Mesenchymal stem cell (in vitro differentiated cells and primary cell): ENCODE measurements around the gene ATP6V0A1.
A peak's percentile ranks its signal among the peaks of the same experiment; 100 is the strongest.

Experiments used
- DNase-seq: peaks from one replicate; pipeline ENCODE4 v3.0.0-alpha.2; 2013
- H2AFZ ChIP-seq: one replicate; pipeline ENCODE4 v1.6.1; 2013; ENCODE audit warnings: low read depth, mild to moderate bottlenecking, control low read depth, inconsistent platforms, low read length, moderate library complexity
- H2AK5ac ChIP-seq: 2 replicates; pipeline ENCODE4 v1.6.1; 2013; ENCODE audit warnings: low read length, moderate library complexity, mild to moderate bottlenecking, inconsistent platforms; ENCODE audit not compliant: severe bottlenecking
- H2BK120ac ChIP-seq: one replicate; pipeline ENCODE4 v1.6.1; 2013; ENCODE audit warnings: low read depth, mild to moderate bottlenecking, inconsistent platforms, low read length, moderate library complexity
- H2BK12ac ChIP-seq, 2 experiments: one replicate each; pipeline ENCODE4 v1.6.1; 2013; ENCODE audit warnings: inconsistent platforms in 2 of 2, low read length in 2 of 2, mild to moderate bottlenecking in 2 of 2, moderate library complexity in 2 of 2, control low read depth in 1 of 2
- H2BK15ac ChIP-seq: one replicate; pipeline ENCODE4 v1.6.1; 2013; ENCODE audit warnings: mild to moderate bottlenecking, low read depth, inconsistent platforms; ENCODE audit not compliant: poor library complexity, severe bottlenecking
- H2BK5ac ChIP-seq: 2 replicates; pipeline ENCODE4 v1.6.1; 2013; ENCODE audit warnings: low read depth, mild to moderate bottlenecking, low read length, control low read depth, inconsistent platforms; ENCODE audit not compliant: poor library complexity, severe bottlenecking
- H3K14ac ChIP-seq, 2 experiments: one replicate each; pipeline ENCODE4 v1.6.1; 2013; ENCODE audit warnings: inconsistent platforms in 2 of 2, low read length in 2 of 2, control low read depth in 1 of 2, mild to moderate bottlenecking in 1 of 2, moderate library complexity in 1 of 2
- H3K18ac ChIP-seq, 2 experiments: one replicate each; pipeline ENCODE4 v1.6.1; 2013; ENCODE audit warnings: inconsistent platforms in 2 of 2, low read length in 2 of 2, control low read depth in 1 of 2, low read depth in 1 of 2, mild to moderate bottlenecking in 1 of 2
- H3K23ac ChIP-seq, 2 experiments: one replicate each; pipeline ENCODE4 v1.6.1; 2013; ENCODE audit warnings: inconsistent platforms in 2 of 2, low read length in 2 of 2, mild to moderate bottlenecking in 2 of 2, moderate library complexity in 2 of 2, control low read depth in 1 of 2
- H3K27ac ChIP-seq: 2 replicates; pipeline ENCODE4 v1.5.1; 2013; ENCODE audit warnings: mild to moderate bottlenecking, moderate library complexity, low read length, control low read depth, inconsistent platforms; ENCODE audit not compliant: poor library complexity, severe bottlenecking
- H3K27me3 ChIP-seq, 2 experiments: 2 replicates each; pipeline versions ENCODE4 v1.6.1 to v1.7.0; 2013; ENCODE audit warnings: low read length in 2 of 2, mild to moderate bottlenecking in 2 of 2, moderate library complexity in 2 of 2, control low read depth in 1 of 2, inconsistent platforms in 1 of 2; ENCODE audit not compliant: control insufficient read depth in 1 of 2, insufficient read depth in 1 of 2
- H3K36me3 ChIP-seq, 2 experiments: 2 replicates each; pipeline versions ENCODE4 v1.6.1 to v1.7.0; 2013; ENCODE audit warnings: low read length in 2 of 2, control low read depth in 1 of 2, inconsistent platforms in 1 of 2, low read depth in 1 of 2, mild to moderate bottlenecking in 1 of 2; ENCODE audit not compliant: insufficient read depth in 2 of 2, control insufficient read depth in 1 of 2
- H3K4ac ChIP-seq, 2 experiments: one replicate each; pipeline ENCODE4 v1.6.1; 2013; ENCODE audit warnings: inconsistent platforms in 2 of 2, low read length in 2 of 2, mild to moderate bottlenecking in 2 of 2, moderate library complexity in 2 of 2, control low read depth in 1 of 2, low read depth in 1 of 2
- H3K4me1 ChIP-seq: 2 replicates; pipeline ENCODE4 v1.6.1; 2013; ENCODE audit warnings: low read depth, low read length, control low read depth; ENCODE audit not compliant: control insufficient read depth, insufficient read depth
- H3K4me2 ChIP-seq: 2 replicates; pipeline ENCODE4 v1.6.1; 2013; ENCODE audit warnings: low read length, mild to moderate bottlenecking, inconsistent platforms; ENCODE audit not compliant: poor library complexity, severe bottlenecking
- H3K4me3 ChIP-seq, 2 experiments: 2 replicates each; pipeline versions ENCODE4 v1.5.1 to v1.7.0; 2013; ENCODE audit warnings: low read length in 2 of 2, mild to moderate bottlenecking in 2 of 2, control low read depth in 1 of 2, low read depth in 1 of 2; ENCODE audit not compliant: insufficient read depth in 1 of 2
- H3K79me1 ChIP-seq: replicated peaks from 2 replicates; pipeline ENCODE4 v1.6.1; 2013; ENCODE audit warnings: mild to moderate bottlenecking, control low read depth, low read length, inconsistent platforms; ENCODE audit not compliant: poor library complexity, severe bottlenecking
- H3K9ac ChIP-seq: 2 replicates; pipeline ENCODE4 v1.7.0; 2013; ENCODE audit warnings: mild to moderate bottlenecking, low read length, moderate library complexity
- H3K9me3 ChIP-seq: 2 replicates; pipeline ENCODE4 v1.7.0; 2013; ENCODE audit warnings: mild to moderate bottlenecking, low read length; ENCODE audit not compliant: control insufficient read depth
- H4K8ac ChIP-seq: one replicate; pipeline ENCODE4 v1.6.1; 2013; ENCODE audit warnings: inconsistent platforms, mild to moderate bottlenecking, low read length, moderate library complexity
- H4K91ac ChIP-seq: one replicate; pipeline ENCODE4 v1.6.1; 2013; ENCODE audit warnings: mild to moderate bottlenecking, low read length, inconsistent platforms
- WGBS: methylation state at CpG from one replicate; pipeline ENCODE4 v1.1.7; 2013; ENCODE audit warnings: mixed read lengths; 5-methylcytosine and 5-hydroxymethylcytosine counted together

ATP6V0A1 gene

GRCh38 chr17:42428141-42428944, 30.3 kb upstream of the ATP6V0A1 start:
- 14% methylated on average over 2 of the region's 4 CpGs for WGBS
- no peak overlapping the region for H2BK15ac ChIP-seq
- H3K36me3 ChIP-seq, result no peaks in the 10 kb centered on the region

GRCh38 chr17:42429726-42430447, 28.8 kb upstream of the ATP6V0A1 start:
- Histone ChIP-seq H2BK5ac (no peak overlapping the region), H3K18ac (no peak overlapping the region), H4K8ac (no peak overlapping the region), H3K27me3 (no peaks in the 10 kb centered on the region), H3K9ac (peak overlapping the region; percentile 57), H3K4me3 (no peak overlapping the region), H3K4me1 (peaks cover 3% of the 10 kb centered on the region), H3K14ac (no peak overlapping the region), H2BK12ac (peak overlapping the region in 1 of 2 experiments; percentile 49), H3K23ac (no peak overlapping the region), H3K36me3 (no peaks in the 10 kb centered on the region), H2BK15ac (no peak overlapping the region), H3K4ac (no peak overlapping the region), H3K27ac (no peak overlapping the region), H2BK120ac (no peak overlapping the region), H2AFZ (no peak overlapping the region), H3K4me2 (no peak overlapping the region), H2AK5ac (no peak overlapping the region), H4K91ac (no peak overlapping the region), H3K9me3 (no peaks in the 10 kb centered on the region), H3K79me1 (no peaks in the 10 kb centered on the region)
- WGBS, result 100% methylated on average over 2 of the region's 3 CpGs
- DNase-seq, result no peak

More at GRCh38 chr17:42428141-42428944, 30.3 kb upstream of the ATP6V0A1 start:
- H3K9me3 ChIP-seq, result no peaks in the 10 kb centered on the region
- no peak overlapping the region for H2BK5ac ChIP-seq
- H3K9ac ChIP-seq, result peak overlapping the region; percentile 80
- no peak overlapping the region for H4K91ac ChIP-seq
- peaks cover 6% of the 10 kb centered on the region for H3K4me1 ChIP-seq
- H2AK5ac ChIP-seq, result no peak overlapping the region
- no peak overlapping the region for H2BK120ac ChIP-seq
- H3K27ac ChIP-seq, result peak overlapping the region; percentile 89
- H3K4me2 ChIP-seq, result no peak overlapping the region
- H3K4ac ChIP-seq, result no peak overlapping the region
- H2AFZ ChIP-seq, result no peak overlapping the region
- no peak overlapping the region for H3K23ac ChIP-seq
- no peak overlapping the region for H4K8ac ChIP-seq
- H2BK12ac ChIP-seq, result no peak overlapping the region
- no peak overlapping the region for H3K18ac ChIP-seq
- no peaks in the 10 kb centered on the region for H3K79me1 ChIP-seq
- no peaks in the 10 kb centered on the region for H3K27me3 ChIP-seq
- peak; percentile 95 for DNase-seq
- H3K4me3 ChIP-seq, result no peak overlapping the region
- no peak overlapping the region for H3K14ac ChIP-seq

GRCh38 chr17:42431758-42432161, 26.9 kb upstream of the ATP6V0A1 start:
- H3K4me1 ChIP-seq, result peaks cover 4% of the 10 kb centered on the region
- H3K9me3 ChIP-seq, result no peaks in the 10 kb centered on the region
- H3K4me3 ChIP-seq, result no peak overlapping the region
- 77% methylated on average over 3 of the region's 3 CpGs for WGBS
- H2BK12ac ChIP-seq, result no peak overlapping the region
- no peak overlapping the region for H3K14ac ChIP-seq
- H3K27me3 ChIP-seq, result no peaks in the 10 kb centered on the region
- peak; percentile 47 for DNase-seq
- no peak overlapping the region for H3K18ac ChIP-seq
- H3K4me2 ChIP-seq, result no peak overlapping the region
- H2BK120ac ChIP-seq, result no peak overlapping the region
- H2BK15ac ChIP-seq, result no peak overlapping the region
- H2BK5ac ChIP-seq, result no peak overlapping the region
- H3K79me1 ChIP-seq, result no peaks in the 10 kb centered on the region
- H2AK5ac ChIP-seq, result no peak overlapping the region
- H3K9ac ChIP-seq, result peak overlapping the region; percentile 29
- no peak overlapping the region for H4K8ac ChIP-seq
- no peak overlapping the region for H3K27ac ChIP-seq
- no peak overlapping the region for H2AFZ ChIP-seq
- H3K4ac ChIP-seq, result peak overlapping the region in 1 of 2 experiments; percentile 26
- H3K36me3 ChIP-seq, result no peaks in the 10 kb centered on the region
- H3K23ac ChIP-seq, result no peak overlapping the region
- no peak overlapping the region for H4K91ac ChIP-seq

GRCh38 chr17:42436391-42436790, 22.3 kb upstream of the ATP6V0A1 start:
- no peak overlapping the region for H2AK5ac ChIP-seq
- no peak overlapping the region for H3K23ac ChIP-seq
- peak overlapping the region; percentile 64 for H3K27ac ChIP-seq
- H2AFZ ChIP-seq, result no peak overlapping the region
- no peaks in the 10 kb centered on the region for H3K27me3 ChIP-seq
- no peaks in the 10 kb centered on the region for H3K36me3 ChIP-seq
- H3K18ac ChIP-seq, result peak overlapping the region in 1 of 2 experiments; percentile 24
- WGBS, result 23% methylated on average over 5 of the region's 6 CpGs
- no peak overlapping the region for H4K8ac ChIP-seq
- no peak overlapping the region for H3K14ac ChIP-seq
- DNase-seq, result peak; percentile 97
- no peak overlapping the region for H3K4me2 ChIP-seq
- no peak overlapping the region for H2BK120ac ChIP-seq
- H3K4me3 ChIP-seq, result peak overlapping the region in 1 of 2 experiments; percentile 26
- H3K9me3 ChIP-seq, result no peaks in the 10 kb centered on the region
- H3K79me1 ChIP-seq, result no peaks in the 10 kb centered on the region
- no peak overlapping the region for H4K91ac ChIP-seq
- H2BK5ac ChIP-seq, result no peak overlapping the region
- no peak overlapping the region for H3K4ac ChIP-seq
- no peak overlapping the region for H2BK15ac ChIP-seq
- H3K4me1 ChIP-seq, result peaks cover 2% of the 10 kb centered on the region
- peak overlapping the region; percentile 70 for H3K9ac ChIP-seq
- no peak overlapping the region for H2BK12ac ChIP-seq
